GM03348 (cell line): ENCODE results near the gene NPTN.
"Not testable (repeated sequence)": the region's sequence is repeated elsewhere in the genome, so short reads cannot be mapped to it uniquely, and the experiment has no call there.

Experiments
- DNase-seq: peaks from one replicate; pipeline ENCODE4 v3.0.0; 2012; ENCODE audit warnings: low spot score

NPTN gene

GRCh38 chr15:73600413-73601335 lies 32.5 kb downstream of the NPTN start:
- no peak for DNase-seq

- no peak for DNase-seq
These were observed 33.3 kb downstream of the NPTN start for GRCh38 chr15:73599934-73600333.

- DNase-seq, result peak; percentile 50
These were observed 34.5 kb downstream of the NPTN start for GRCh38 chr15:73598530-73599160.

GRCh38 chr15:73597036-73597638 lies 36.1 kb downstream of the NPTN start:
- no peak for DNase-seq

- no peak for DNase-seq
These were observed 37.0 kb downstream of the NPTN start for GRCh38 chr15:73596174-73596573.

GRCh38 chr15:73594109-73594508 lies 39.1 kb downstream of the NPTN start:
- no peak for DNase-seq

- DNase-seq, result no peak
These were observed 39.7 kb downstream of the NPTN start for GRCh38 chr15:73593304-73594074.

- no peak for DNase-seq
These were observed 42.9 kb downstream of the NPTN start for GRCh38 chr15:73590263-73590662.

- no peak for DNase-seq
These were observed 43.4 kb downstream of the NPTN start for GRCh38 chr15:73589766-73590165.

- no peak for DNase-seq
These were observed 47.1 kb downstream of the NPTN start for GRCh38 chr15:73585871-73586654.

GRCh38 chr15:73584699-73585420 lies 48.3 kb downstream of the NPTN start:
- DNase-seq, result no peak

- no peak for DNase-seq
These were observed 49.6 kb downstream of the NPTN start for GRCh38 chr15:73583544-73583943.

GRCh38 chr15:73582851-73583379 lies 50.3 kb downstream of the NPTN start:
- no peak for DNase-seq

GRCh38 chr15:73578026-73578425 lies 55.2 kb downstream of the NPTN start:
- no peak for DNase-seq

- not testable (repeated sequence) for DNase-seq
These were observed 55.6 kb downstream of the NPTN start for GRCh38 chr15:73577593-73577992.

- no peak for DNase-seq
These were observed 57.4 kb downstream of the NPTN start for GRCh38 chr15:73575636-73576247.

- DNase-seq, result no peak
These were observed 59.6 kb downstream of the NPTN start for GRCh38 chr15:73573572-73573971.

GRCh38 chr15:73573037-73573436 lies 60.2 kb downstream of the NPTN start:
- DNase-seq, result no peak

GRCh38 chr15:73572296-73572695 lies 60.9 kb downstream of the NPTN start:
- no peak for DNase-seq

- no peak for DNase-seq
These were observed 61.8 kb downstream of the NPTN start for GRCh38 chr15:73571346-73571745.
